Measurements from ENCODE around the gene SLC51A.

GRCh38 chr3:196260784-196261183 lies 44.5 kb downstream of the SLC51A start:
- TF ChIP-seq ZNF274 (IDR thresholded peaks at IDR 0.05; ENCODE audit: low read depth, low read length) (no peak), SUZ12 (IDR thresholded peaks at IDR 0.05; ENCODE audit: extremely low read depth, insufficient read depth, insufficient read length) (no peak), YY1 (IDR thresholded peaks at IDR 0.05; ENCODE audit: insufficient read depth, insufficient read length) (no peak)

Data from NT2/D1 (cell line).